ENCODE results near the gene TMEM94. TPM values are rescaled to one million over a fixed set of nuclear protein-coding genes. Genes with fewer than 3 reads are reported as not detected.

The TMEM94 gene
- total and polyA plus RNA-seq, 2 of the 8 experiments (the other 6 are each of a cell fraction or from before 2014, with no cell fraction given), result 54.8 to 69.9 TPM

DNA sequence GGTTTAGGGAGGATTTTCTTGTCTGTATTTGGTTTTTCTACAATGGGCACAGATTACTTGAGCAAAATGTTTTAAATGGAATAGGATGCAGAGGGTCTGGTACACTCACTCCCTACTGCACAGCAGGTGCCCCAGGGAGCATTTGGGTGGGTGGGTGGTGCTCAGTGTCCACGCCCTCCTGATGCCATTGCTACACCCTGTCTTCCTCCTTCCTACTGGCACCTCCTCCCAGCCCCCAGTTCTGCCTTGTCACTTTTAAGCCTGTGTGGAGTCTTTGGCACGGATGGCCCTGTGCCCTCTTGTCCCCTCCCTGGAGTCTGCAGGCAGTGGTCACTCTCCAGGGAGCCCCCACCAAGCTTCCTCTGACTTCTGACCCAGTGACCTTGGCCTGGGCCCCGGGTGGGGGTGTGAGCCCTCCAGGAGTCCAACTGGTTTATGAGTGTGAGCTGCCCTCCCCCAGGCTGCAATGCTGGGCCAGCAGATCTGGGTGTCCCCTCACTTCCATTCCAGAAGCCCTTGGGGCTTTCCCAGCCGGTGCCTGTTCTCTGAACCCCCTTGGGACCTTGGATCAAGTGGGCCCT is 84.6 kb downstream of the TMEM94 start (continued):
- TF ChIP-seq, protein P1, sequence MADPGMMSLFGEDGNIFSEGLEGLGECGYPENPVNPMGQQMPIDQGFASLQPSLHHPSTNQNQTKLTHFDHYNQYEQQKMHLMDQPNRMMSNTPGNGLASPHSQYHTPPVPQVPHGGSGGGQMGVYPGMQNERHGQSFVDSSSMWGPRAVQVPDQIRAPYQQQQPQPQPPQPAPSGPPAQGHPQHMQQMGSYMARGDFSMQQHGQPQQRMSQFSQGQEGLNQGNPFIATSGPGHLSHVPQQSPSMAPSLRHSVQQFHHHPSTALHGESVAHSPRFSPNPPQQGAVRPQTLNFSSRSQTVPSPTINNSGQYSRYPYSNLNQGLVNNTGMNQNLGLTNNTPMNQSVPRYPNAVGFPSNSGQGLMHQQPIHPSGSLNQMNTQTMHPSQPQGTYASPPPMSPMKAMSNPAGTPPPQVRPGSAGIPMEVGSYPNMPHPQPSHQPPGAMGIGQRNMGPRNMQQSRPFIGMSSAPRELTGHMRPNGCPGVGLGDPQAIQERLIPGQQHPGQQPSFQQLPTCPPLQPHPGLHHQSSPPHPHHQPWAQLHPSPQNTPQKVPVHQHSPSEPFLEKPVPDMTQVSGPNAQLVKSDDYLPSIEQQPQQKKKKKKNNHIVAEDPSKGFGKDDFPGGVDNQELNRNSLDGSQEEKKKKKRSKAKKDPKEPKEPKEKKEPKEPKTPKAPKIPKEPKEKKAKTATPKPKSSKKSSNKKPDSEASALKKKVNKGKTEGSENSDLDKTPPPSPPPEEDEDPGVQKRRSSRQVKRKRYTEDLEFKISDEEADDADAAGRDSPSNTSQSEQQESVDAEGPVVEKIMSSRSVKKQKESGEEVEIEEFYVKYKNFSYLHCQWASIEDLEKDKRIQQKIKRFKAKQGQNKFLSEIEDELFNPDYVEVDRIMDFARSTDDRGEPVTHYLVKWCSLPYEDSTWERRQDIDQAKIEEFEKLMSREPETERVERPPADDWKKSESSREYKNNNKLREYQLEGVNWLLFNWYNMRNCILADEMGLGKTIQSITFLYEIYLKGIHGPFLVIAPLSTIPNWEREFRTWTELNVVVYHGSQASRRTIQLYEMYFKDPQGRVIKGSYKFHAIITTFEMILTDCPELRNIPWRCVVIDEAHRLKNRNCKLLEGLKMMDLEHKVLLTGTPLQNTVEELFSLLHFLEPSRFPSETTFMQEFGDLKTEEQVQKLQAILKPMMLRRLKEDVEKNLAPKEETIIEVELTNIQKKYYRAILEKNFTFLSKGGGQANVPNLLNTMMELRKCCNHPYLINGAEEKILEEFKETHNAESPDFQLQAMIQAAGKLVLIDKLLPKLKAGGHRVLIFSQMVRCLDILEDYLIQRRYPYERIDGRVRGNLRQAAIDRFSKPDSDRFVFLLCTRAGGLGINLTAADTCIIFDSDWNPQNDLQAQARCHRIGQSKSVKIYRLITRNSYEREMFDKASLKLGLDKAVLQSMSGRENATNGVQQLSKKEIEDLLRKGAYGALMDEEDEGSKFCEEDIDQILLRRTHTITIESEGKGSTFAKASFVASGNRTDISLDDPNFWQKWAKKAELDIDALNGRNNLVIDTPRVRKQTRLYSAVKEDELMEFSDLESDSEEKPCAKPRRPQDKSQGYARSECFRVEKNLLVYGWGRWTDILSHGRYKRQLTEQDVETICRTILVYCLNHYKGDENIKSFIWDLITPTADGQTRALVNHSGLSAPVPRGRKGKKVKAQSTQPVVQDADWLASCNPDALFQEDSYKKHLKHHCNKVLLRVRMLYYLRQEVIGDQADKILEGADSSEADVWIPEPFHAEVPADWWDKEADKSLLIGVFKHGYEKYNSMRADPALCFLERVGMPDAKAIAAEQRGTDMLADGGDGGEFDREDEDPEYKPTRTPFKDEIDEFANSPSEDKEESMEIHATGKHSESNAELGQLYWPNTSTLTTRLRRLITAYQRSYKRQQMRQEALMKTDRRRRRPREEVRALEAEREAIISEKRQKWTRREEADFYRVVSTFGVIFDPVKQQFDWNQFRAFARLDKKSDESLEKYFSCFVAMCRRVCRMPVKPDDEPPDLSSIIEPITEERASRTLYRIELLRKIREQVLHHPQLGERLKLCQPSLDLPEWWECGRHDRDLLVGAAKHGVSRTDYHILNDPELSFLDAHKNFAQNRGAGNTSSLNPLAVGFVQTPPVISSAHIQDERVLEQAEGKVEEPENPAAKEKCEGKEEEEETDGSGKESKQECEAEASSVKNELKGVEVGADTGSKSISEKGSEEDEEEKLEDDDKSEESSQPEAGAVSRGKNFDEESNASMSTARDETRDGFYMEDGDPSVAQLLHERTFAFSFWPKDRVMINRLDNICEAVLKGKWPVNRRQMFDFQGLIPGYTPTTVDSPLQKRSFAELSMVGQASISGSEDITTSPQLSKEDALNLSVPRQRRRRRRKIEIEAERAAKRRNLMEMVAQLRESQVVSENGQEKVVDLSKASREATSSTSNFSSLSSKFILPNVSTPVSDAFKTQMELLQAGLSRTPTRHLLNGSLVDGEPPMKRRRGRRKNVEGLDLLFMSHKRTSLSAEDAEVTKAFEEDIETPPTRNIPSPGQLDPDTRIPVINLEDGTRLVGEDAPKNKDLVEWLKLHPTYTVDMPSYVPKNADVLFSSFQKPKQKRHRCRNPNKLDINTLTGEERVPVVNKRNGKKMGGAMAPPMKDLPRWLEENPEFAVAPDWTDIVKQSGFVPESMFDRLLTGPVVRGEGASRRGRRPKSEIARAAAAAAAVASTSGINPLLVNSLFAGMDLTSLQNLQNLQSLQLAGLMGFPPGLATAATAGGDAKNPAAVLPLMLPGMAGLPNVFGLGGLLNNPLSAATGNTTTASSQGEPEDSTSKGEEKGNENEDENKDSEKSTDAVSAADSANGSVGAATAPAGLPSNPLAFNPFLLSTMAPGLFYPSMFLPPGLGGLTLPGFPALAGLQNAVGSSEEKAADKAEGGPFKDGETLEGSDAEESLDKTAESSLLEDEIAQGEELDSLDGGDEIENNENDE (IDR thresholded peaks at IDR 0.05; ENCODE audit: insufficient replicate concordance, low read length), result no peak
- TF ChIP-seq SRF (IDR thresholded peaks at IDR 0.05; ENCODE audit: low read depth, low read length) (no peak), CHD2 (IDR thresholded peaks at IDR 0.05; ENCODE audit: low read length) (no peak), SUZ12 (IDR thresholded peaks at IDR 0.05; ENCODE audit: low read length) (no peak)

Measured in H1 (cell line).